ENCODE data around the gene ZGPAT. TPM values are rescaled to one million over a fixed set of nuclear protein-coding genes. Genes with fewer than 3 reads are reported as not detected.
A peak's percentile ranks its signal among the peaks of the same experiment; 100 is the strongest.

ZGPAT gene
- total and polyA plus RNA-seq, 2 of the 4 experiments (the other 2 are of a cell fraction), result 13.4 to 20.2 TPM

DNA sequence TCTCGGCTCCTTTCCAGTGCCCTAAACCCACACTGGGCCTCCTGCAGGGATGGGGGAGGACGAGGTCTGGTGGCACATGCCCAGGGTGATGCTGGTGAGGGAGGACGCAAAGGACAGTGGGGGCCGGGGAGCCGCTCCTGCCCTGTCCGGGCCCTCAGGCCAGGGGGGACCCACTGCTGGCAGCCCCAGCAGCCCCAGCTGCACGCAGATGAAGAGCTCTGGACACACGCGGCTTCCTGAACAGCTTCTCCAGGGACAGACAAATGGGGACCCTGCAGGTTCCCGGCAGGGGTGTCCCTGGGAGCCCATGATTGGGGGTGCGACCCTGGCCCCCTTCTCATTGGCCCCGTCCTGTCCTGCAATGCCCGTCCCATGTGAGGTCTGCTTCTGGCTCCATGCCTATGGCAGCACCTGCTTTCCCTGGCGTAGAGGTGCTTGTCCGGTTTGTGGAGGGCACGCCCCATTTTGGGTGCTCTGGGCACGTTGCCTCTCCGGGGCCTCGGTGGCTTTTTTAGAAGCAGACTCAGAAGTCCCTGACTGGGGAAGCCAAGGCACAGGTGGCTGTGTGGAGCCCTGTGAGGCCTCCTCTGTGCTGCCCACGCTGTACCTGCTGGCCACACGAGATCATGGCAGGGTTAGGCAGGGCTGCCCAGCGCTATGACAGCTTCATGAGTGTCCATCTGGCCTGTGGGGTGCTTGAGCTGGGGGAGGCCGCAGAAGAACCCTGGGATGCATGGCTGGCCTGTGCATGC, 26.8 kb upstream of the ZGPAT start:
- Histone ChIP-seq H4K20me1 (ENCODE audit: insufficient read depth, low read length) (no peaks in the 10 kb centered on the region), H4K8ac (ENCODE audit: low read depth in 2 of 2, low read length in 2 of 2) (peak overlapping the region; percentile 99 to 100; a peak in 3 of 4 replicates), H3K27ac (ENCODE audit: insufficient read depth, low read length) (peak overlapping the region; percentile 92), H2BK20ac (ENCODE audit: low read depth, low read length) (peak overlapping the region; percentile 92), H2AK9ac (replicated peaks; ENCODE audit: low read depth, low read length, poor library complexity) (peak overlapping the region; percentile 48), H3K36me3 (ENCODE audit: control insufficient read depth, insufficient read depth, low read length) (peaks cover 28% of the 10 kb centered on the region), H3K9me3 (ENCODE audit: control insufficient read depth, insufficient read depth, low read length) (no peaks in the 10 kb centered on the region), H2AFZ (replicated peaks; ENCODE audit: low read length, poor library complexity) (no peak overlapping the region), H4K91ac (ENCODE audit: insufficient read depth, low read depth, low read length) (peak overlapping the region; percentile 99), H3K27me3 (ENCODE audit: control insufficient read depth, insufficient read depth, low read length) (no peaks in the 10 kb centered on the region), H3K9me1 (ENCODE audit: insufficient read depth, low read length) (peaks cover 17% of the 10 kb centered on the region), H4K5ac (ENCODE audit: low read depth, low read length) (peak overlapping the region; percentile 98), H3K4me3 (ENCODE audit: insufficient read depth, low read depth, low read length) (no peak overlapping the region), H2BK120ac (ENCODE audit: low read depth, low read length) (peak overlapping the region; percentile 99), H2BK15ac (ENCODE audit: low read depth, low read length) (peak overlapping the region; percentile 100; the same call in 1 of the 3 replicates), H3K14ac (replicated peaks; ENCODE audit: low read depth, low read length) (peak overlapping the region; percentile 98; the same call in 1 of the 2 replicates), H3K18ac (ENCODE audit: low read depth, low read length) (peak overlapping the region; percentile 99; the same call in 1 of the 2 replicates), H2AK5ac (ENCODE audit: low read depth, low read length) (peak overlapping the region; percentile 100), H2BK5ac (ENCODE audit: low read depth, low read length, poor library complexity, severe bottlenecking) (peak overlapping the region; percentile 99), H3K79me1 (ENCODE audit: low read depth in 1 of 2, low read length in 2 of 2) (peaks cover 10 to 38% of the 10 kb centered on the region in 2 experiments; a peak in 3 of 4 replicates), H3K4me1 (ENCODE audit: control insufficient read depth, insufficient read depth, low read length) (peaks cover 16% of the 10 kb centered on the region), H3K9ac (ENCODE audit: low read depth, low read length) (no peak overlapping the region), H3K56ac (ENCODE audit: extremely low read depth, insufficient read depth, low read length) (no peak overlapping the region), H3K4me2 (ENCODE audit: low read depth, low read length) (no peak overlapping the region), H3K23ac (ENCODE audit: low read depth, low read length) (no peak overlapping the region), H3K4ac (ENCODE audit: low read depth, low read length) (peak overlapping the region; percentile 100)
- ATAC-seq (ENCODE audit: low read depth) (no peak), DNase-seq (no peak)
- dilution Hi-C loops (cut with HindIII; ENCODE audit: low sequenced_read_pairs, unreplicated experiment) (no loop called here), in situ Hi-C loops (cut with MboI; ENCODE audit: low sequenced_read_pairs) (no loop called here), intact Hi-C loops (cut with micrococcal nuclease) (no loop called here)
- ChIA-PET POLR2A (ENCODE audit: unreplicated experiment) (no interaction called here), CTCF (no interaction called here)
- 96% methylated on average over 15 of the region's 23 CpGs; no CpG with 5 or more reads in 1 of the 2 experiments for WGBS, 2 experiments (ENCODE audit: extremely low coverage in 2 of 2, insufficient read length in 1 of 2)
- no TSS peak for BruUV-seq (replicated peaks)
- no peak for TF ChIP-seq RCOR1 (IDR thresholded peaks at IDR 0.05; ENCODE audit: insufficient replicate concordance, low read length)
- no peak for TF ChIP-seq SMC3 (IDR thresholded peaks at IDR 0.05; ENCODE audit: low read depth, low read length)
- no peak for TF ChIP-seq MAZ (IDR thresholded peaks at IDR 0.05; ENCODE audit: borderline replicate concordance, low read depth, low read length)
- TF ChIP-seq POLR2A (IDR thresholded peaks at IDR 0.05; ENCODE audit: low read depth, low read length), result no peak
- TF ChIP-seq RAD21 (IDR thresholded peaks at IDR 0.05; ENCODE audit: low read length), result no peak
- TF ChIP-seq CEBPB (IDR thresholded peaks at IDR 0.05; ENCODE audit: low read depth, low read length), result no peak
- TF ChIP-seq CHD1 (IDR thresholded peaks at IDR 0.05; ENCODE audit: low read depth, low read length), result no peak
- no peak for TF ChIP-seq USF2 (IDR thresholded peaks at IDR 0.05; ENCODE audit: low read depth, low read length)
- no peak for TF ChIP-seq MXI1 (IDR thresholded peaks at IDR 0.05; ENCODE audit: borderline replicate concordance, low read depth, low read length)
- TF ChIP-seq FOS (IDR thresholded peaks at IDR 0.05; ENCODE audit: low read depth, low read length), result no peak
- TF ChIP-seq ELK1 (IDR thresholded peaks at IDR 0.05; ENCODE audit: borderline replicate concordance, low read depth, low read length), result no peak
- no peak for TF ChIP-seq NFE2L2 (IDR thresholded peaks at IDR 0.05; ENCODE audit: low read depth, low read length)
- no peak for TF ChIP-seq BHLHE40 (IDR thresholded peaks at IDR 0.05; ENCODE audit: low read depth, low read length)
- TF ChIP-seq, protein P1, sequence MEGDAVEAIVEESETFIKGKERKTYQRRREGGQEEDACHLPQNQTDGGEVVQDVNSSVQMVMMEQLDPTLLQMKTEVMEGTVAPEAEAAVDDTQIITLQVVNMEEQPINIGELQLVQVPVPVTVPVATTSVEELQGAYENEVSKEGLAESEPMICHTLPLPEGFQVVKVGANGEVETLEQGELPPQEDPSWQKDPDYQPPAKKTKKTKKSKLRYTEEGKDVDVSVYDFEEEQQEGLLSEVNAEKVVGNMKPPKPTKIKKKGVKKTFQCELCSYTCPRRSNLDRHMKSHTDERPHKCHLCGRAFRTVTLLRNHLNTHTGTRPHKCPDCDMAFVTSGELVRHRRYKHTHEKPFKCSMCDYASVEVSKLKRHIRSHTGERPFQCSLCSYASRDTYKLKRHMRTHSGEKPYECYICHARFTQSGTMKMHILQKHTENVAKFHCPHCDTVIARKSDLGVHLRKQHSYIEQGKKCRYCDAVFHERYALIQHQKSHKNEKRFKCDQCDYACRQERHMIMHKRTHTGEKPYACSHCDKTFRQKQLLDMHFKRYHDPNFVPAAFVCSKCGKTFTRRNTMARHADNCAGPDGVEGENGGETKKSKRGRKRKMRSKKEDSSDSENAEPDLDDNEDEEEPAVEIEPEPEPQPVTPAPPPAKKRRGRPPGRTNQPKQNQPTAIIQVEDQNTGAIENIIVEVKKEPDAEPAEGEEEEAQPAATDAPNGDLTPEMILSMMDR (conservative IDR thresholded peaks at IDR 0.05; ENCODE audit: low read depth, low read length), result no peak
- no peak for TF ChIP-seq RFX5 (IDR thresholded peaks at IDR 0.05; ENCODE audit: low read depth, low read length)

All from IMR-90 (cell line).